ENCODE results near the gene MAGI2. TPM values are rescaled to one million over a fixed set of nuclear protein-coding genes. Genes with fewer than 3 reads are reported as not detected.

The MAGI2 gene
- total RNA-seq, 1 experiment from 2014 or later: 0.22 TPM

DNA sequence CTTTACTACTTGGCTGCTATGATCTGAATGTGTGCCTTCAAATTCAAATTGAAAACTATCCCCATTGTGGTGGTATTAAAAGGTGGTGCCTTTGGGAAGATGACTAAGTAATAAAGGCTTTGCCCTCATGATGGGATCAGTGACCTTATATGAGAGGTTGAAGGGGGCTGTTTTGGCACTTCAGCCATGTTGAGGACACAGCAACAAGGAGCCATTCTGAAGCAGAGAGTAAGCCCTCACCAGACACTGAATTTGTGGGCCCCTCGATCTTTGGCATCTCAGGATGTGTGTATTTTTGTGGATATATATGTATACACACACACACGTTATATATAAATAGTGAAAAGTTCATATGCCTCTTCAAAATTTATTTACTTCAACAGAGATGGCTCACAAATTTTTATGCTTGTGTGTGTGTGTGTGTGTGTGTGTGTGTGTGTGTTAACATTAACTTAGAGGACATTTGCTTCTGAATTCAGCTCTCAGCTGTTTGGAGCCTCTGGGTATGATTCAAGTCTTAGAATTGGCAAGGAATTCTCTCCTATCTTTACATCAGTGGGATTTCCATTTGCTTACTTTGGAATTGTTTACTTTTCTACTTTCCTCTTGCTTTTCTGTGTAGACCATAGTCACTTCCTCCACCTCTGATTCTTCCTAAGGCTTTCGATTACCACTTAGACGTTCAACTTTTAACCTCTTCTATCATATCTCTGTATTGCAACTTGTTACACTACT is 66.6 kb downstream of the MAGI2 start:
- Histone ChIP-seq H3K9me3 (ENCODE audit: control insufficient read depth in 1 of 2, insufficient read depth in 1 of 2, low read depth in 1 of 2, low read length in 2 of 2) (no peaks in the 10 kb centered on the region), H3K9ac (ENCODE audit: low read length) (no peak overlapping the region), H3K4me3 (replicated peaks in 1 of 2; ENCODE audit: low read depth in 1 of 2, low read length in 2 of 2) (no peak overlapping the region), H3K79me2 (ENCODE audit: insufficient read depth, low read length) (no peaks in the 10 kb centered on the region), H3K36me3 (ENCODE audit: control insufficient read depth in 1 of 2, insufficient read depth in 2 of 2, low read length in 2 of 2) (no peaks in the 10 kb centered on the region), H3K27ac (ENCODE audit: low read depth, low read length) (no peak overlapping the region), H3K27me3 (ENCODE audit: insufficient read depth, low read length) (no peaks in the 10 kb centered on the region), H3K4me2 (ENCODE audit: low read length) (no peak overlapping the region), H3K4me1 (ENCODE audit: control insufficient read depth in 1 of 2, insufficient read depth in 2 of 2, low read length in 2 of 2) (no peaks in the 10 kb centered on the region), H2AFZ (ENCODE audit: low read depth, low read length, poor library complexity, severe bottlenecking) (peak overlapping the region; percentile 6), H4K20me1 (ENCODE audit: insufficient read depth) (no peaks in the 10 kb centered on the region), H3K9me2 (ENCODE audit: insufficient read depth) (no peaks in the 10 kb centered on the region)
- intact Hi-C loops (cut with micrococcal nuclease): no loop called here
- TF ChIP-seq ZNF274 (IDR thresholded peaks at IDR 0.05; ENCODE audit: low read depth, low read length) (no peak), SIN3A (IDR thresholded peaks at IDR 0.05; ENCODE audit: low read depth) (no peak), EZH2phosphoT487 (IDR thresholded peaks at IDR 0.05; ENCODE audit: borderline replicate concordance) (no peak), FOSL1 (IDR thresholded peaks at IDR 0.05; ENCODE audit: low read depth) (no peak), POLR2AphosphoS5 (IDR thresholded peaks at IDR 0.05; ENCODE audit: low read depth, low read length) (no peak), JUND (IDR thresholded peaks at IDR 0.05) (no peak), RAD21 (IDR thresholded peaks at IDR 0.05; ENCODE audit: low read depth) (no peak), SRF (IDR thresholded peaks at IDR 0.05; ENCODE audit: low read depth) (no peak), YY1 (IDR thresholded peaks at IDR 0.05; ENCODE audit: extremely low read depth, insufficient replicate concordance, low read depth, low read length) (no peak), EZH2 (IDR thresholded peaks at IDR 0.05) (no peak)
- TF ChIP-seq, protein P1, sequence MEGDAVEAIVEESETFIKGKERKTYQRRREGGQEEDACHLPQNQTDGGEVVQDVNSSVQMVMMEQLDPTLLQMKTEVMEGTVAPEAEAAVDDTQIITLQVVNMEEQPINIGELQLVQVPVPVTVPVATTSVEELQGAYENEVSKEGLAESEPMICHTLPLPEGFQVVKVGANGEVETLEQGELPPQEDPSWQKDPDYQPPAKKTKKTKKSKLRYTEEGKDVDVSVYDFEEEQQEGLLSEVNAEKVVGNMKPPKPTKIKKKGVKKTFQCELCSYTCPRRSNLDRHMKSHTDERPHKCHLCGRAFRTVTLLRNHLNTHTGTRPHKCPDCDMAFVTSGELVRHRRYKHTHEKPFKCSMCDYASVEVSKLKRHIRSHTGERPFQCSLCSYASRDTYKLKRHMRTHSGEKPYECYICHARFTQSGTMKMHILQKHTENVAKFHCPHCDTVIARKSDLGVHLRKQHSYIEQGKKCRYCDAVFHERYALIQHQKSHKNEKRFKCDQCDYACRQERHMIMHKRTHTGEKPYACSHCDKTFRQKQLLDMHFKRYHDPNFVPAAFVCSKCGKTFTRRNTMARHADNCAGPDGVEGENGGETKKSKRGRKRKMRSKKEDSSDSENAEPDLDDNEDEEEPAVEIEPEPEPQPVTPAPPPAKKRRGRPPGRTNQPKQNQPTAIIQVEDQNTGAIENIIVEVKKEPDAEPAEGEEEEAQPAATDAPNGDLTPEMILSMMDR (IDR thresholded peaks at IDR 0.05 in 2 of 3, conservative IDR thresholded peaks at IDR 0.05 in 1 of 3; ENCODE audit: borderline replicate concordance in 1 of 3, insufficient read depth in 1 of 3, low read depth in 2 of 3, low read length in 2 of 3): no peak
- TF ChIP-seq, protein P2, sequence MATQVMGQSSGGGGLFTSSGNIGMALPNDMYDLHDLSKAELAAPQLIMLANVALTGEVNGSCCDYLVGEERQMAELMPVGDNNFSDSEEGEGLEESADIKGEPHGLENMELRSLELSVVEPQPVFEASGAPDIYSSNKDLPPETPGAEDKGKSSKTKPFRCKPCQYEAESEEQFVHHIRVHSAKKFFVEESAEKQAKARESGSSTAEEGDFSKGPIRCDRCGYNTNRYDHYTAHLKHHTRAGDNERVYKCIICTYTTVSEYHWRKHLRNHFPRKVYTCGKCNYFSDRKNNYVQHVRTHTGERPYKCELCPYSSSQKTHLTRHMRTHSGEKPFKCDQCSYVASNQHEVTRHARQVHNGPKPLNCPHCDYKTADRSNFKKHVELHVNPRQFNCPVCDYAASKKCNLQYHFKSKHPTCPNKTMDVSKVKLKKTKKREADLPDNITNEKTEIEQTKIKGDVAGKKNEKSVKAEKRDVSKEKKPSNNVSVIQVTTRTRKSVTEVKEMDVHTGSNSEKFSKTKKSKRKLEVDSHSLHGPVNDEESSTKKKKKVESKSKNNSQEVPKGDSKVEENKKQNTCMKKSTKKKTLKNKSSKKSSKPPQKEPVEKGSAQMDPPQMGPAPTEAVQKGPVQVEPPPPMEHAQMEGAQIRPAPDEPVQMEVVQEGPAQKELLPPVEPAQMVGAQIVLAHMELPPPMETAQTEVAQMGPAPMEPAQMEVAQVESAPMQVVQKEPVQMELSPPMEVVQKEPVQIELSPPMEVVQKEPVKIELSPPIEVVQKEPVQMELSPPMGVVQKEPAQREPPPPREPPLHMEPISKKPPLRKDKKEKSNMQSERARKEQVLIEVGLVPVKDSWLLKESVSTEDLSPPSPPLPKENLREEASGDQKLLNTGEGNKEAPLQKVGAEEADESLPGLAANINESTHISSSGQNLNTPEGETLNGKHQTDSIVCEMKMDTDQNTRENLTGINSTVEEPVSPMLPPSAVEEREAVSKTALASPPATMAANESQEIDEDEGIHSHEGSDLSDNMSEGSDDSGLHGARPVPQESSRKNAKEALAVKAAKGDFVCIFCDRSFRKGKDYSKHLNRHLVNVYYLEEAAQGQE (IDR thresholded peaks at IDR 0.05; ENCODE audit: low read depth): no peak
- TF ChIP-seq, protein P3, sequence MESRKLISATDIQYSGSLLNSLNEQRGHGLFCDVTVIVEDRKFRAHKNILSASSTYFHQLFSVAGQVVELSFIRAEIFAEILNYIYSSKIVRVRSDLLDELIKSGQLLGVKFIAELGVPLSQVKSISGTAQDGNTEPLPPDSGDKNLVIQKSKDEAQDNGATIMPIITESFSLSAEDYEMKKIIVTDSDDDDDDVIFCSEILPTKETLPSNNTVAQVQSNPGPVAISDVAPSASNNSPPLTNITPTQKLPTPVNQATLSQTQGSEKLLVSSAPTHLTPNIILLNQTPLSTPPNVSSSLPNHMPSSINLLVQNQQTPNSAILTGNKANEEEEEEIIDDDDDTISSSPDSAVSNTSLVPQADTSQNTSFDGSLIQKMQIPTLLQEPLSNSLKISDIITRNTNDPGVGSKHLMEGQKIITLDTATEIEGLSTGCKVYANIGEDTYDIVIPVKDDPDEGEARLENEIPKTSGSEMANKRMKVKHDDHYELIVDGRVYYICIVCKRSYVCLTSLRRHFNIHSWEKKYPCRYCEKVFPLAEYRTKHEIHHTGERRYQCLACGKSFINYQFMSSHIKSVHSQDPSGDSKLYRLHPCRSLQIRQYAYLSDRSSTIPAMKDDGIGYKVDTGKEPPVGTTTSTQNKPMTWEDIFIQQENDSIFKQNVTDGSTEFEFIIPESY (IDR thresholded peaks at IDR 0.05; ENCODE audit: extremely low read depth, insufficient replicate concordance, low read length): no peak
- POLR2A ChIA-PET: no interaction called here
- CTCF ChIA-PET: no interaction called here
- RAD21 ChIA-PET (ENCODE audit: low non-redundant PET in 1 of 2, low total read pairs in 2 of 2, uncharacterized antibody in 2 of 2, unreplicated experiment in 2 of 2): no interaction called here
- ATAC-seq: no peak
- no peak for DNase-seq (ENCODE audit: low read depth, low spot score)
- BruUV-seq (replicated peaks): no TSS peak
